Mononuclear cell (primary cell): ENCODE data around the gene BRI3BP. TPM values are rescaled to one million over a fixed set of nuclear protein-coding genes. Genes with fewer than 3 reads are reported as not detected.

Experiments
- H3K27me3 ChIP-seq: 2 replicates; pipeline ENCODE4 v1.6.0; 2011; ENCODE audit warnings: low read length, control low read depth; ENCODE audit not compliant: insufficient read depth
- H3K4me1 ChIP-seq: 2 replicates; pipeline ENCODE4 v1.5.1; 2011; ENCODE audit warnings: mild to moderate bottlenecking, low read length, control low read depth; ENCODE audit not compliant: insufficient read depth
- H3K4me3 ChIP-seq: 2 replicates; pipeline ENCODE4 v1.5.1; 2011; ENCODE audit warnings: mild to moderate bottlenecking, low read length, moderate library complexity
- H3K9me3 ChIP-seq: 2 replicates; pipeline ENCODE4 v1.5.1; 2011; ENCODE audit warnings: low read depth, mild to moderate bottlenecking, control low read depth, low read length
- total RNA-seq: library from RNA; depleted of rRNA; stranded (reverse); fragments of >200 nt; gene quantifications from one replicate; pipeline ENCODE4 v1.2.3, GENCODE V29; 2012

Gene BRI3BP
- total RNA-seq, 1 donor, result 2.0 TPM

- H3K27me3 ChIP-seq, result no peaks in the 10 kb centered on the region
- H3K4me3 ChIP-seq, result no peak overlapping the region
- no peaks in the 10 kb centered on the region for H3K9me3 ChIP-seq
- H3K4me1 ChIP-seq, result peaks cover 37% of the 10 kb centered on the region
These were observed 5.3 kb downstream of the BRI3BP start for GRCh38 chr12:124998705-124999104.

- no peak overlapping the region for H3K4me3 ChIP-seq
- H3K9me3 ChIP-seq, result no peaks in the 10 kb centered on the region
- H3K4me1 ChIP-seq, result peaks cover 12% of the 10 kb centered on the region
- H3K27me3 ChIP-seq, result no peaks in the 10 kb centered on the region
These were observed 8.2 kb downstream of the BRI3BP start for GRCh38 chr12:125001636-125002035.

DNA sequence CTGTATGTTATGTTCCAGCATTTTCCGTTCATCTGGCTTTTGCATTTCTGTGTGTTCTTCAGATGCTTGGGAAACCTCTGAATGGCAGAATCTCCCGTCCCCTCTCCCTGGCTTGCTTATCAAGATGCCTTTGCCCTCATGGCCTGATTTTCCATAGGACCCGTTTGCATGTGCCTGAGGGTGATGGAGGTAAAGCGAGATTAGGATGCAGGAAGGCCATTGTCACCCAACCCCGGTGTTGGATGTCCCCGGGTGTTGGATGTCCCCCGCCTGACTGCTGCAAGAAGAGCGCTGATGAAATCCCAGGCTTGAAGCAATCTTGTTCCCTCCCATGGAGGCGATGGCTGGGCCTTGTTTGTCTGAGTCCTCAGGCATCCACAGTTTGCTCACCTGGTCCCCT is 9.6 kb downstream of the BRI3BP start:
- Histone ChIP-seq H3K4me1 (no peaks in the 10 kb centered on the region), H3K27me3 (no peaks in the 10 kb centered on the region), H3K4me3 (no peak overlapping the region)

GRCh38 chr12:125004621-125005020 is 11.2 kb downstream of the BRI3BP start:
- no peaks in the 10 kb centered on the region for H3K9me3 ChIP-seq
- H3K4me3 ChIP-seq, result no peak overlapping the region
- H3K4me1 ChIP-seq, result no peaks in the 10 kb centered on the region
- H3K27me3 ChIP-seq, result no peaks in the 10 kb centered on the region

More for the DNA sequence above, 9.6 kb downstream of the BRI3BP start:
- H3K9me3 ChIP-seq, result no peaks in the 10 kb centered on the region

DNA sequence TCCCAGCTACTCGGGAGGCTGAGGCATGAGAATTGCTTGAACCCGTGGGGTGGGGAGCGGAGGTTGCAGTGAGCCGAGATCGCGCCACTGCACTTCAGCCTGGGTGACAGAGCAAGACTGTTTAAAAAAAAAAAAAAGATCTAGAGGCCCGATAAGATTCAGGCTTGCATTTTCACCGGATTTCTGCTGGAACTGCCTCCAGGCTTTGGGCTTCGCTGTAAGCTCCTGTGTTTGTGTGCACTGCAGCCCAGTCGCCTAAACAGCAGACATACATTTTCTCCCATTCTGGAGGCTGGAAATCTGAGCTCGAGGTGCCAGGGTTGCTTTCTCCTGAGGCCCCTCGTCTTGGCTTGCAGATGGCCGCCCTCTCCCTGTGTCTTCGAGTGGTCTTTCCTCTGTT is 12.2 kb downstream of the BRI3BP start:
- Histone ChIP-seq H3K27me3 (no peaks in the 10 kb centered on the region), H3K4me3 (no peak overlapping the region), H3K4me1 (no peaks in the 10 kb centered on the region), H3K9me3 (no peaks in the 10 kb centered on the region)

- Histone ChIP-seq H3K27me3 (no peaks in the 10 kb centered on the region), H3K4me1 (no peaks in the 10 kb centered on the region), H3K9me3 (no peaks in the 10 kb centered on the region), H3K4me3 (no peak overlapping the region)
These were observed 12.9 kb downstream of the BRI3BP start for GRCh38 chr12:125006365-125006764.

DNA sequence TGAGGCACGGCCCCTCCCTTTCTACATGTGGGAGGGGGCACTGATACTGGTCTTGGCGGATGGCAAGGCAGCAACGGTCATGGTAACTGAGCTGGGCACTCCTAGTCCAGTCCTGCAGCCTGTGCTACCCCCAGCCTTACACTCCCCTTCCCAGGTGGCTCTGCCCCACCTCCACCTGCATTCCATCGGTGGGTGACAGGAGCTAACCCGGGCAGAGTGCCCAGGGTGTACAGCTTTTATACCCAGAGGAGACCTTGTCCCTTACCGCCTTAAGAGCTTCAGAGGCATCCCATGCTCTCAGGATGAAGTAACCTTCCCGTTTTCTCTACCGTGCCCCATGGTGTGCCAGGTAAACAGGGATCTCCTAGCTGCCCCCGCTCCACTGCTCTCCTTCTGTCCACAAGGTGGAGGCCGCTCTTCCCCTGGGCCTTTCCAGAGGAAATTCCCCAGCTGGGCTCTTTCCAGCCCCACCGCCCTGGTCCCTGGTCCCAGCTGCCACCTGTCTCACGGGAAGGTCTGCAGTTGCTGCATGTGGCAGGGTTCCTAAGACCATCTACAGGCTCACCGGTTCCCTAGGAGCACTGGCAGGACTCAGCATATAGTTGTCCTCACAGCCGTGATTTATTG is 20.5 kb downstream of the BRI3BP start:
- Histone ChIP-seq H3K4me1 (no peaks in the 10 kb centered on the region), H3K27me3 (no peaks in the 10 kb centered on the region), H3K4me3 (no peak overlapping the region), H3K9me3 (no peaks in the 10 kb centered on the region)

DNA sequence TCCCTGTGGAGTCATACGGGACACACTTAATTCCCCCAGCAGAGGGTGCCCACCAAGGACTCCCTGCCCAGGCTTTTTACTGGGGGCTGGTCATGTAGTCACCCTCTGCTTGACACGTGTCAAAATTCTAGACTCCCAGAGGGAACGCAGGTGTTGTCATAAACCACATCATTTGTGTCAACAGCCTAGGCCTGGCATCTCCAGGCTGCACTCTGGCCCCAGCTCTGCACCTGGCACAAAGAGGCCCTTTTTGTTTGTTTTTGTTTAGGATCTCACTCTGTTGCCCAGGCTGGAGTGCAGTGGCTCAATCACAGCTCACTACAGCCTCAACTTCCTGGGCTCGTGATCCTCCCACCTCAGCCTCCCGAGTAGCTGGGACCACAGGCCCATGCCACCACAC is 21.1 kb downstream of the BRI3BP start:
- H3K27me3 ChIP-seq, result no peaks in the 10 kb centered on the region
- no peaks in the 10 kb centered on the region for H3K4me1 ChIP-seq
- H3K4me3 ChIP-seq, result no peak overlapping the region
- H3K9me3 ChIP-seq, result no peaks in the 10 kb centered on the region

DNA sequence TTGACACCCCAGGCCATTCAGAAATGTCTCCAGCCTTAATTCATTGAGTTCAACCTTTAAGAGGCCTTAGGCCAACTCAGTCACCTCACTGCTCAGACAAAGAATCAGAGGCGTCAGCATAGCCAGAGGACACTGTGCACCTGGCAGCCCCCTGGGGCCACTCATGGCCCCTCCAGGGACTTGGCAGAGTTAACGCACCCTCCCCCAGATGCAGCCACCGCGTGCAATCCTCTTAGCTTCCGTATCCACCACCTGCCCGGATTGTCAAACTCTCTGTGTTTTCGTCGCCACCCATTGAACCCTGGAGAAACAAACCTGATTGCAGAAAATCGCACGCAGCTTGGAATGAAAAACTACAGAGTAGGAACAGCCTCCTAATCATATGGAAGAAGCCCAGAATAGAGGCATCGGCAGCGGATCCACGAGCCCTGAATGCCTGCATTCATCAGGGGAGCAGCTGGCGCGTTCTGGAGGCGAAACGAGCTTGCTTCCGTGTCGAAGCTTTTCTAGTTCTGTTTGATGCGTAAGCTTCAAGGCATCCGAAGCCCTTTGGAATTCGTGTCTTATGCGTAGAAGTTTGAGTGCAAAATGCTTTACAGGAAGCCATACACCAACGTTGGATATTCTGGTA is 22.4 kb downstream of the BRI3BP start:
- Histone ChIP-seq H3K4me3 (no peak overlapping the region), H3K27me3 (no peaks in the 10 kb centered on the region), H3K9me3 (no peaks in the 10 kb centered on the region), H3K4me1 (no peaks in the 10 kb centered on the region)

GRCh38 chr12:125017801-125018200 is 24.4 kb downstream of the BRI3BP start:
- no peaks in the 10 kb centered on the region for H3K27me3 ChIP-seq
- H3K9me3 ChIP-seq, result no peaks in the 10 kb centered on the region
- H3K4me3 ChIP-seq, result no peak overlapping the region
- H3K4me1 ChIP-seq, result no peaks in the 10 kb centered on the region

DNA sequence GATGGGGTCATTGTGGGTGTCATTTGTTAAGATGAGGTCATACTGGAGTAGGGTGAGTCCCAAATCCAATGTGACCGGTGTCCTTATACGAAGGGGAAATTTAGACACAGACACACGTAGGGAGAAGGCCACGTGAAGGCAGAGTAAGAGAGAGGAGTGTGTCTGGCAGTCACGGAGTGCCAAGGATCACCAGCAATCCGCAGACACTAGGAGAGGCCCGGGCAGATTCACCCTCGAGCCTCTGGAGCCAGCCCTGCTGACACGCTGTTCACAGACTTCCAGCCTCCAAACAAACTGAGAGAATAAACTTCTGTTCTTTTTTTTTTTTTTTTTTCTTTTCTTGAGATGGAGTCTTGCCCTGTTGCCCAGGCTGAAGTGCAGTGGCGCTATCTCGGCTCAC is 24.9 kb downstream of the BRI3BP start:
- H3K9me3 ChIP-seq, result no peaks in the 10 kb centered on the region
- H3K4me3 ChIP-seq, result no peak overlapping the region
- no peaks in the 10 kb centered on the region for H3K4me1 ChIP-seq
- H3K27me3 ChIP-seq, result no peaks in the 10 kb centered on the region

- H3K4me3 ChIP-seq, result no peak overlapping the region
- H3K27me3 ChIP-seq, result no peaks in the 10 kb centered on the region
- H3K4me1 ChIP-seq, result no peaks in the 10 kb centered on the region
- H3K9me3 ChIP-seq, result no peaks in the 10 kb centered on the region
These were observed 27.7 kb downstream of the BRI3BP start for GRCh38 chr12:125021096-125021495.

DNA sequence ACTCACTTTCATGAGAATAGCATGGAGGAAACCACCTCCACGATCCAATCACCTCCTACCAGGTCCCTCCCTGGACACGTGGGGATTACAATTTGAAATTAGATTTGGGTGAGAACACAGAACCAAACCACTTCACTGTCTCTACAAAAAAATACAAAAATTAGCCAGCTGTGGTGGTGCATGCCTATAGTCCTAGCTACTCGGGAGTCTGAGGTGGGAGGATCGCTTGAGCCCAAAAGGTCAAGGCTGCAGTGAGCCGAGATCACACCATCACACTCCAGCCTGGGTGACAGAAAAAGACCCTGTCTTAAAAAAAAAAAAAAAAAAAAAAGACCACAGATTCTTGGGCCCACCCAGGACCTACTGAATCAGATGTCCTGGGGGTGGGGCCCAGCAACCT is 28.3 kb downstream of the BRI3BP start:
- Histone ChIP-seq H3K4me1 (no peaks in the 10 kb centered on the region), H3K9me3 (no peaks in the 10 kb centered on the region), H3K27me3 (no peaks in the 10 kb centered on the region), H3K4me3 (no peak overlapping the region)

DNA sequence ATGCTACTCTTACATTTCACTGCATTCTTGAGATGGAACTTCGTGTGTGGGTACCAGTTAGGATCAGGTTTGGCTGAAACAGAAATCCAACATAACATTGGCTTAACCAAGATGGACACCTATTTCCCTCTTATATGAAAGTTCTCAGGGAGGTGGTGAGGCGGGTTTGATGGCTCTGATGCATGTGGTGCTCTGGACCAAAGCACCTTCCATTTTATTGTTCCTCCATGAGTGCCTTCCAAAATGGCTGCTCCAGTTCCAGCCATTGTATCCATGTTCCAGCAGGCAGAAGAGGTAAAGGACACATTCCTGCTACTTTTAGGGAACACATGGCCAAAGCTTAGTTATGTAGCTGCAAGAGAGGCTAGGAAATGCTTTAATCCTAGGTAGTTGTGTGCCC is 29.6 kb downstream of the BRI3BP start:
- Histone ChIP-seq H3K4me1 (no peaks in the 10 kb centered on the region), H3K27me3 (no peaks in the 10 kb centered on the region), H3K9me3 (no peaks in the 10 kb centered on the region), H3K4me3 (no peak overlapping the region)

GRCh38 chr12:125024949-125025563 is 31.6 kb downstream of the BRI3BP start:
- H3K4me1 ChIP-seq, result no peaks in the 10 kb centered on the region
- no peaks in the 10 kb centered on the region for H3K27me3 ChIP-seq
- no peak overlapping the region for H3K4me3 ChIP-seq
- H3K9me3 ChIP-seq, result no peaks in the 10 kb centered on the region
